ENCODE results near the gene CRIP1. TPM values are rescaled to one million over a fixed set of nuclear protein-coding genes. Genes with fewer than 3 reads are reported as not detected.

The CRIP1 gene
- total RNA-seq, 2 donors from 2014 or later: 97.1 to 220 TPM

GRCh38 chr14:105453847-105454246 is 32.8 kb upstream of the CRIP1 start:
- TF ChIP-seq CTCF (IDR thresholded peaks at IDR 0.05): no peak
- intact Hi-C loops (cut with DNase I): no loop called here
- no peak for DNase-seq
- H3K27me3 ChIP-seq: no peaks in the 10 kb centered on the region
- H3K9me3 ChIP-seq: no peaks in the 10 kb centered on the region
- H3K4me3 ChIP-seq: no peak overlapping the region
- no peak overlapping the region for H3K9ac ChIP-seq (ENCODE audit: low read depth in 2 of 2, low read length in 2 of 2)
- no peaks in the 10 kb centered on the region for H3K36me3 ChIP-seq
- H3K4me1 ChIP-seq: no peaks in the 10 kb centered on the region
- H3K27ac ChIP-seq: no peak overlapping the region

GRCh38 chr14:105455086-105455640 is 31.5 kb upstream of the CRIP1 start:
- H3K36me3 ChIP-seq: no peaks in the 10 kb centered on the region
- intact Hi-C loops (cut with DNase I): no loop called here

GRCh38 chr14:105455766-105456660 is 30.7 kb upstream of the CRIP1 start:
- Histone ChIP-seq H3K9ac (ENCODE audit: low read depth in 2 of 2, low read length in 2 of 2) (no peak overlapping the region), H3K36me3 (no peaks in the 10 kb centered on the region), H3K27ac (no peak overlapping the region), H3K9me3 (no peaks in the 10 kb centered on the region), H3K4me3 (no peak overlapping the region), H3K27me3 (no peaks in the 10 kb centered on the region), H3K4me1 (no peaks in the 10 kb centered on the region)
- no peak for DNase-seq
- no peak for TF ChIP-seq CTCF (IDR thresholded peaks at IDR 0.05)
- intact Hi-C loops (cut with DNase I): no loop called here

More at GRCh38 chr14:105455086-105455640, 31.5 kb upstream of the CRIP1 start:
- Histone ChIP-seq H3K9me3 (no peaks in the 10 kb centered on the region), H3K4me3 (no peak overlapping the region), H3K27ac (no peak overlapping the region), H3K27me3 (no peaks in the 10 kb centered on the region), H3K4me1 (no peaks in the 10 kb centered on the region), H3K9ac (ENCODE audit: low read depth in 2 of 2, low read length in 2 of 2) (no peak overlapping the region)
- no peak for TF ChIP-seq CTCF (IDR thresholded peaks at IDR 0.05)
- no peak for DNase-seq

GRCh38 chr14:105456736-105457617 is 29.7 kb upstream of the CRIP1 start:
- Histone ChIP-seq H3K4me1 (no peaks in the 10 kb centered on the region), H3K4me3 (no peak overlapping the region), H3K9me3 (no peaks in the 10 kb centered on the region), H3K9ac (ENCODE audit: low read depth in 2 of 2, low read length in 2 of 2) (no peak overlapping the region), H3K27me3 (no peaks in the 10 kb centered on the region), H3K36me3 (no peaks in the 10 kb centered on the region), H3K27ac (no peak overlapping the region)
- no peak for TF ChIP-seq CTCF (IDR thresholded peaks at IDR 0.05)
- intact Hi-C loops (cut with DNase I): no loop called here
- no peak for DNase-seq

- TF ChIP-seq CTCF (IDR thresholded peaks at IDR 0.05): no peak
- no peak overlapping the region for H3K27ac ChIP-seq
- no peak for DNase-seq
- no peaks in the 10 kb centered on the region for H3K36me3 ChIP-seq
- intact Hi-C loops (cut with DNase I): no loop called here
- no peak overlapping the region for H3K9ac ChIP-seq (ENCODE audit: low read depth in 2 of 2, low read length in 2 of 2)
- H3K4me1 ChIP-seq: no peaks in the 10 kb centered on the region
- H3K4me3 ChIP-seq: no peak overlapping the region
- H3K9me3 ChIP-seq: no peaks in the 10 kb centered on the region
- no peaks in the 10 kb centered on the region for H3K27me3 ChIP-seq
Observed at GRCh38 chr14:105458010-105458409, 28.7 kb upstream of the CRIP1 start.
